HepG2 (cell line): ENCODE data around the gene DTYMK. TPM values are rescaled to one million over a fixed set of nuclear protein-coding genes. Genes with fewer than 3 reads are reported as not detected.

Experiments
- CCDC6 ChIP-seq: sonication (generic); formaldehyde crosslinking; IDR thresholded peaks from 2 replicates; pipeline ENCODE4 v1.8.1; 2022; ENCODE audit warnings: mild to moderate bottlenecking, missing genetic modification reagents, moderate library complexity
- DMAP1 ChIP-seq: IDR thresholded peaks from 2 replicates; pipeline ENCODE4 v1.6.1; 2016
- EZH2 ChIP-seq: conservative IDR thresholded peaks from 2 replicates; pipeline ENCODE4 v1.6.1; 2012; ENCODE audit warnings: mild to moderate bottlenecking, low read depth, low read length, moderate library complexity
- HINFP ChIP-seq: sonication (generic); formaldehyde crosslinking; IDR thresholded peaks from 2 replicates; pipeline ENCODE4 v1.4.0; 2020; ENCODE audit warnings: low read depth, mild to moderate bottlenecking, missing genetic modification reagents
- NFATC3 ChIP-seq: sonication (generic); formaldehyde crosslinking; IDR thresholded peaks from 2 replicates; pipeline ENCODE4 v1.5.1; 2020; ENCODE audit warnings: mild to moderate bottlenecking, missing genetic modification reagents
- PHF21A ChIP-seq: sonication (generic); formaldehyde crosslinking; IDR thresholded peaks from 2 replicates; pipeline ENCODE4 v1.5.0; 2020; ENCODE audit warnings: mild to moderate bottlenecking, missing genetic modification reagents
- POGK ChIP-seq: sonication (generic); formaldehyde crosslinking; conservative IDR thresholded peaks from 2 replicates; pipeline ENCODE4 v1.8.0; 2022; ENCODE audit warnings: mild to moderate bottlenecking, moderate library complexity, missing genetic modification reagents
- SP5 ChIP-seq: IDR thresholded peaks from 2 replicates; pipeline ENCODE4 v1.6.1; 2016; ENCODE audit warnings: low read depth, borderline replicate concordance
- SUZ12 ChIP-seq: fragments of 150-350 bp; IDR thresholded peaks from 2 replicates; pipeline ENCODE4 v1.6.1; 2014; ENCODE audit warnings: low read depth, low read length
- TBL1XR1 ChIP-seq: fragments of 150-350 bp; IDR thresholded peaks from 2 replicates; pipeline ENCODE4 v1.6.1; 2014; ENCODE audit warnings: borderline replicate concordance, low read length; ENCODE audit not compliant: partially characterized antibody
- TFDP2 ChIP-seq: sonication (generic); formaldehyde crosslinking; IDR thresholded peaks from 2 replicates; pipeline ENCODE4 v1.4.0; 2020; ENCODE audit warnings: missing genetic modification reagents
- TRAFD1 ChIP-seq: sonication (generic); formaldehyde crosslinking; IDR thresholded peaks from 2 replicates; pipeline ENCODE4 v1.5.1; 2020; ENCODE audit warnings: missing genetic modification reagents, mild to moderate bottlenecking, borderline replicate concordance
- ZNF333 ChIP-seq: sonication (generic); formaldehyde crosslinking; IDR thresholded peaks from 2 replicates; pipeline ENCODE4 v1.4.0; 2020; ENCODE audit warnings: mild to moderate bottlenecking, missing genetic modification reagents, borderline replicate concordance
- ZNF660 ChIP-seq: sonication (generic); formaldehyde crosslinking; IDR thresholded peaks from 2 replicates; pipeline ENCODE4 v1.5.1; 2020; ENCODE audit warnings: mild to moderate bottlenecking, low read depth, missing genetic modification reagents, borderline replicate concordance
- ZSCAN22 ChIP-seq: sonication (generic); formaldehyde crosslinking; IDR thresholded peaks from 2 replicates; pipeline ENCODE4 v1.4.0; 2020; ENCODE audit warnings: mild to moderate bottlenecking, missing genetic modification reagents
- ZSCAN29 ChIP-seq: sonication (generic); formaldehyde crosslinking; conservative IDR thresholded peaks from 2 replicates; pipeline ENCODE4 v1.4.0; 2020; ENCODE audit warnings: mild to moderate bottlenecking, missing genetic modification reagents
- polyA plus RNA-seq, 8 experiments: library from polyadenylated mRNA; depleted of rRNA in 3 of 8; stranded (reverse) in 7 of 8; unstranded in 1 of 8; fragments of >200 nt; fragmentation: Illumina TruSeq in 4 of 8; extraction: Trizol in 4 of 8; gene quantifications; 2 replicates each; pipeline versions ENCODE4 v1.2.1 to v1.2.3, GENCODE V29; 2011 to 2016; ENCODE audit warnings: low read depth in 4 of 8, missing spikeins in 1 of 8, mixed read lengths in 1 of 8; ENCODE audit not compliant: insufficient read depth in 1 of 8
- total RNA-seq, 5 experiments: library from RNA; depleted of rRNA; stranded (reverse); fragments of >200 nt; fragmentation: Illumina TruSeq; extraction: Trizol; gene quantifications; 2 replicates each; pipeline ENCODE4 v1.2.3, GENCODE V29; 2016; ENCODE audit warnings: low read depth in 1 of 5
- TF ChIP-seq, protein P1 (sequence below): sonication (generic); formaldehyde crosslinking; IDR thresholded peaks from 2 replicates; pipeline ENCODE4 v1.5.0; 2020; ENCODE audit warnings: missing genetic modification reagents
- TF ChIP-seq, protein P2 (sequence below): sonication (generic); formaldehyde crosslinking; IDR thresholded peaks from 2 replicates; pipeline ENCODE4 v1.4.0; 2020; ENCODE audit warnings: mild to moderate bottlenecking, missing genetic modification reagents
- TF ChIP-seq, protein P3 (sequence below): sonication (generic); formaldehyde crosslinking; IDR thresholded peaks from 2 replicates; pipeline ENCODE4 v1.8.1; 2023; ENCODE audit warnings: mild to moderate bottlenecking, missing genetic modification reagents

The DTYMK gene
- total and polyA plus RNA-seq, 2 of the 13 experiments (the other 11 are each of a cell fraction or from before 2014, with no cell fraction given), result 57.5 to 134 TPM

- TF ChIP-seq TRAFD1 (CRISPR knock-in tag) (no peak; the same call in 1 of the 2 replicates), ZNF660 (0 out of 2 replicates have a peak, but pooled peaks have one; percentile 29), TFDP2 (CRISPR knock-in tag) (peak; percentile 86), CCDC6 (CRISPR knock-in tag) (no peak), ZSCAN22 (CRISPR knock-in tag) (peak; percentile 86), ZSCAN29 (peak; percentile 64; the same call in 1 of the 2 replicates), NFATC3 (CRISPR knock-in tag) (peak; percentile 6; the same call in 1 of the 2 replicates), DMAP1 (CRISPR knock-in tag) (peak; percentile 98), ZNF333 (CRISPR knock-in tag) (peak; percentile 79; the same call in 1 of the 2 replicates), SUZ12 (no peak), EZH2 (no peak), TBL1XR1 (no peak), POGK (CRISPR knock-in tag) (peak; percentile 97), SP5 (CRISPR knock-in tag) (peak; percentile 90), PHF21A (CRISPR knock-in tag) (peak; percentile 80), HINFP (CRISPR knock-in tag) (peak; percentile 75; the same call in 1 of the 2 replicates)
- TF ChIP-seq, protein P1, sequence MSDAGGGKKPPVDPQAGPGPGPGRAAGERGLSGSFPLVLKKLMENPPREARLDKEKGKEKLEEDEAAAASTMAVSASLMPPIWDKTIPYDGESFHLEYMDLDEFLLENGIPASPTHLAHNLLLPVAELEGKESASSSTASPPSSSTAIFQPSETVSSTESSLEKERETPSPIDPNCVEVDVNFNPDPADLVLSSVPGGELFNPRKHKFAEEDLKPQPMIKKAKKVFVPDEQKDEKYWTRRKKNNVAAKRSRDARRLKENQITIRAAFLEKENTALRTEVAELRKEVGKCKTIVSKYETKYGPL (CRISPR knock-in tag), result no peak; the same call in 1 of the 2 replicates
- TF ChIP-seq, protein P2, sequence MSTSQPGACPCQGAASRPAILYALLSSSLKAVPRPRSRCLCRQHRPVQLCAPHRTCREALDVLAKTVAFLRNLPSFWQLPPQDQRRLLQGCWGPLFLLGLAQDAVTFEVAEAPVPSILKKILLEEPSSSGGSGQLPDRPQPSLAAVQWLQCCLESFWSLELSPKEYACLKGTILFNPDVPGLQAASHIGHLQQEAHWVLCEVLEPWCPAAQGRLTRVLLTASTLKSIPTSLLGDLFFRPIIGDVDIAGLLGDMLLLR (CRISPR knock-in tag), result peak; percentile 93
- TF ChIP-seq, protein P3, sequence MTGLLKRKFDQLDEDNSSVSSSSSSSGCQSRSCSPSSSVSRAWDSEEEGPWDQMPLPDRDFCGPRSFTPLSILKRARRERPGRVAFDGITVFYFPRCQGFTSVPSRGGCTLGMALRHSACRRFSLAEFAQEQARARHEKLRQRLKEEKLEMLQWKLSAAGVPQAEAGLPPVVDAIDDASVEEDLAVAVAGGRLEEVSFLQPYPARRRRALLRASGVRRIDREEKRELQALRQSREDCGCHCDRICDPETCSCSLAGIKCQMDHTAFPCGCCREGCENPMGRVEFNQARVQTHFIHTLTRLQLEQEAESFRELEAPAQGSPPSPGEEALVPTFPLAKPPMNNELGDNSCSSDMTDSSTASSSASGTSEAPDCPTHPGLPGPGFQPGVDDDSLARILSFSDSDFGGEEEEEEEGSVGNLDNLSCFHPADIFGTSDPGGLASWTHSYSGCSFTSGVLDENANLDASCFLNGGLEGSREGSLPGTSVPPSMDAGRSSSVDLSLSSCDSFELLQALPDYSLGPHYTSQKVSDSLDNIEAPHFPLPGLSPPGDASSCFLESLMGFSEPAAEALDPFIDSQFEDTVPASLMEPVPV, result peak; percentile 86
These were observed 15.0 kb upstream of the DTYMK start, which contains the start of gene ING5 (continued) for GRCh38 chr2:241701399-241702154.
